Measurements from ENCODE around the gene FGF14.

Gene FGF14

DNA sequence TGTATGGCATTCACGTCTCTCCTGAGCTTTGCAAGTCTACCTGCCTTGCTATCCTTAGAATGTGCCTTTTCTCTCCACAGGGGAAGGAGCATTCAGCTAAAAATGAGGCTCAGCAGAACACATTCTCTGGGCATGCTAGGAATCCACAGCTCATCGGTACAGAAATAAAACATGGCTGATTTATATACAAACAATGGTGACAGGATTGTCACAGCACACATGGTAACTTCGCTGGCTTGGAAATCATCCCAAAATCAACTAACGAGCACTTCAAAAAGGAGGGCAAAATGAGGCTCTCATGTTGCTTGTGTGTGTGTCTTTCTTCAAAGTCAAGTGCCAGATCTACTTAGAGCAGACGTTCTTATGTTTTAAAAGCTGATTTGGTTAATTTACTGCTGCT lies 373.0 kb downstream of the FGF14 start:
- ChIA-PET CTCF (no interaction called here), POLR2A (no interaction called here)
- no peaks in the 10 kb centered on the region for H3K36me3 ChIP-seq (ENCODE audit: control insufficient read depth in 2 of 2, insufficient read depth in 1 of 2, low read length in 2 of 2)
- no peaks in the 10 kb centered on the region for H3K9me3 ChIP-seq (ENCODE audit: control insufficient read depth, insufficient read depth, low read depth, low read length)
- no peak overlapping the region for H3K4me3 ChIP-seq (ENCODE audit: low read depth, low read length)
- no peak overlapping the region for H3K27ac ChIP-seq (ENCODE audit: extremely low read depth, low read depth, low read length)
- no peaks in the 10 kb centered on the region for H3K4me1 ChIP-seq (ENCODE audit: control insufficient read depth, insufficient read depth, low read length)
- TF ChIP-seq WT1 (tag by site-specific recombination; IDR thresholded peaks at IDR 0.05) = no peak

DNA sequence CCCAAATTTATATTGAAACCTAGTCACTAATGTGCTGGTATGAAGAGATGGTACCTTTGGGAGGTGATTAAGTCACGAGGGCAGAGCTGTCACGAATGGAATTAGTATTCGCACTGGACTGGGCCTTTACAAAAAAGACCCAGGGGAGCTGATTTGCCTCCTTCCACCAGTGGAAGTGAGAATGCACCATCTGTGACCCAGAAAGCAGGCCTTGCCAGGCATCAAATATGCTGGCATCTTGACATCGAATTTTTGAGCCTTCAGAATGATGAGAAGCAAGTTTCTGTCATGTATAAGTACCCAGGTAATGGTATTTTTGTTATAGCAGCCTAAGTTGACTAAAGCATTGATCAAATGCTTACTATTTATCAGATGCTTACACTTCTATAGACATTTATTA lies 373.6 kb downstream of the FGF14 start:
- H3K36me3 ChIP-seq (ENCODE audit: control insufficient read depth in 2 of 2, insufficient read depth in 1 of 2, low read length in 2 of 2) = no peaks in the 10 kb centered on the region
- H3K4me1 ChIP-seq (ENCODE audit: control insufficient read depth, insufficient read depth, low read length) = no peaks in the 10 kb centered on the region
- TF ChIP-seq ZNF473 (tag by site-specific recombination; IDR thresholded peaks at IDR 0.05) (no peak), FEZF1 (tag by site-specific recombination; IDR thresholded peaks at IDR 0.05) (no peak)
- H3K27ac ChIP-seq (ENCODE audit: extremely low read depth, low read depth, low read length) = no peak overlapping the region
- ChIA-PET CTCF (no interaction called here), POLR2A (no interaction called here)
- no peaks in the 10 kb centered on the region for H3K9me3 ChIP-seq (ENCODE audit: control insufficient read depth, insufficient read depth, low read depth, low read length)
- no peak overlapping the region for H3K4me3 ChIP-seq (ENCODE audit: low read depth, low read length)

DNA sequence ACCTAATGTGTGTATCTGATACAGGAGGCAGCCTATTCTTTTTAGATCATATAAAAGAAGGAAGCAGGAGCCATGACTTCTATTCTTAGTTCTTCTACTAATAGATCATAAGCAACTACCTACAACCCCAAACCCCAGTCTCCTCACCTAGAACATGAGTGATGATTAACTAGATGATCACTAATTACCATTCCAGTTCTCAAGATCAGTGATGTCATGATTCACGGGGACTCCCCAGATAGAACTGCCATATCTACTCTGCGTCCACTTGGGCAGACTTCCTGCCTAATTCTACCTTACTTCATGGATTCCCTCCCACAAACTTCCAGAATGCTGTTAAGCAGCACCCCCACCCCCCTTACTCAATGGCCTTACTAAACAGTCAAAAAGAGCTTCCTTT lies 380.1 kb downstream of the FGF14 start:
- Histone ChIP-seq H3K4me1 (ENCODE audit: control insufficient read depth, insufficient read depth, low read length) (no peaks in the 10 kb centered on the region), H3K9me3 (ENCODE audit: control insufficient read depth, insufficient read depth, low read depth, low read length) (no peaks in the 10 kb centered on the region), H3K27ac (ENCODE audit: extremely low read depth, low read depth, low read length) (no peak overlapping the region), H3K4me3 (ENCODE audit: low read depth, low read length) (no peak overlapping the region), H3K36me3 (ENCODE audit: control insufficient read depth in 2 of 2, insufficient read depth in 1 of 2, low read length in 2 of 2) (no peaks in the 10 kb centered on the region)
- POLR2A ChIA-PET = no interaction called here
- no peak for TF ChIP-seq ZNF416 (tag by site-specific recombination; IDR thresholded peaks at IDR 0.05)
- no peak for TF ChIP-seq ZBTB21 (tag by site-specific recombination; IDR thresholded peaks at IDR 0.05)
- no peak for TF ChIP-seq ZNF664 (tag by site-specific recombination; IDR thresholded peaks at IDR 0.05)
- no peak for TF ChIP-seq ZNF248 (tag by site-specific recombination; IDR thresholded peaks at IDR 0.05)
- TF ChIP-seq ZNF24 (tag by site-specific recombination; IDR thresholded peaks at IDR 0.05) = no peak
- TF ChIP-seq ZBTB1 (tag by site-specific recombination; IDR thresholded peaks at IDR 0.05) = no peak
- TF ChIP-seq, protein P1, sequence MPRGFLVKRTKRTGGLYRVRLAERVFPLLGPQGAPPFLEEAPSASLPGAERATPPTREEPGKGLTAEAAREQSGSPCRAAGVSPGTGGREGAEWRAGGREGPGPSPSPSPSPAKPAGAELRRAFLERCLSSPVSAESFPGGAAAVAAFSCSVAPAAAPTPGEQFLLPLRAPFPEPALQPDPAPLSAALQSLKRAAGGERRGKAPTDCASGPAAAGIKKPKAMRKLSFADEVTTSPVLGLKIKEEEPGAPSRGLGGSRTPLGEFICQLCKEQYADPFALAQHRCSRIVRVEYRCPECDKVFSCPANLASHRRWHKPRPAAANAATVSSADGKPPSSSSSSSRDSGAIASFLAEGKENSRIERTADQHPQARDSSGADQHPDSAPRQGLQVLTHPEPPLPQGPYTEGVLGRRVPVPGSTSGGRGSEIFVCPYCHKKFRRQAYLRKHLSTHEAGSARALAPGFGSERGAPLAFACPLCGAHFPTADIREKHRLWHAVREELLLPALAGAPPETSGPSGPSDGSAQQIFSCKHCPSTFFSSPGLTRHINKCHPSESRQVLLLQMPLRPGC (tag by site-specific recombination; IDR thresholded peaks at IDR 0.05) = no peak
- no peak for TF ChIP-seq ZNF354C (tag by site-specific recombination; IDR thresholded peaks at IDR 0.05; ENCODE audit: borderline replicate concordance, low read depth)
- no peak for TF ChIP-seq ZNF175 (tag by site-specific recombination; IDR thresholded peaks at IDR 0.05)
- no peak for TF ChIP-seq ZNF654 (tag by site-specific recombination; IDR thresholded peaks at IDR 0.05; ENCODE audit: low read depth)
- no peak for TF ChIP-seq ZNF76 (tag by site-specific recombination; IDR thresholded peaks at IDR 0.05; ENCODE audit: borderline replicate concordance, low read depth)
- no peak for TF ChIP-seq SETDB1 (IDR thresholded peaks at IDR 0.05; ENCODE audit: insufficient read length, low read length)
- TF ChIP-seq ZNF391 (tag by site-specific recombination; IDR thresholded peaks at IDR 0.05; ENCODE audit: borderline replicate concordance, low read depth) = no peak
- TF ChIP-seq FEZF1 (tag by site-specific recombination; IDR thresholded peaks at IDR 0.05) = no peak
- no peak for TF ChIP-seq ZNF670 (tag by site-specific recombination; IDR thresholded peaks at IDR 0.05; ENCODE audit: low read depth)
- CTCF ChIA-PET = no interaction called here

DNA sequence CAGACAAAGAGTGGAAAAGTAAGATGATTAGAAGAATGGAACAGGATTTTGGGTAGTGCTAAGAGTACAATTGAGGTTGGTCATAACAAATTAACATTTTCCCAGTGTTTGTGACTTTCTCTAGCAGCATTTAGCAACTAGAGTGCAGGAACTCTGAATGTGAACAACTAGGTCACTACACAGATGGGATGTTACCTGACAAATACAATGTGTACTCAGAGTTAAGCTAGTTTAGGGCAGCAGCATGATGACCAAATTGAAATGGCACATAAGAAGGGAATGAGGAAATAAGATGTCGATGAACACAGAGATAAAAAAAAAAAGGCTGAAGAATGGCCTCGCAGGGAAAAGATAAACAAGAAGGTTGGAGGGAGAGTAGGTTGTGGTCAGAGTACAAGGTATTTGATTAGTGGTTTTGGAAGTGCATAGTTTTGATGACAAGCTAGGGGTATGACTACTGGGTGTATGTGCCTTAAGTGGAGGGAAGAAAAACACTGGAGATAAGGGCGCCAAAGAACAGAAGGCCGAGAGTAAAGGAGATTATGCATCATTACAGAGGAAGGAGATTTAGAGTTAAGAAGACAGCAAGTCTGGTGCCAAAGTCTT lies 381.1 kb downstream of the FGF14 start:
- ChIA-PET POLR2A (no interaction called here), CTCF (no interaction called here)
- TF ChIP-seq ZNF473 (tag by site-specific recombination; IDR thresholded peaks at IDR 0.05) (no peak), KLF10 (tag by site-specific recombination; IDR thresholded peaks at IDR 0.05) (no peak), ZNF423 (tag by site-specific recombination; IDR thresholded peaks at IDR 0.05) (no peak)
- TF ChIP-seq, protein P2, sequence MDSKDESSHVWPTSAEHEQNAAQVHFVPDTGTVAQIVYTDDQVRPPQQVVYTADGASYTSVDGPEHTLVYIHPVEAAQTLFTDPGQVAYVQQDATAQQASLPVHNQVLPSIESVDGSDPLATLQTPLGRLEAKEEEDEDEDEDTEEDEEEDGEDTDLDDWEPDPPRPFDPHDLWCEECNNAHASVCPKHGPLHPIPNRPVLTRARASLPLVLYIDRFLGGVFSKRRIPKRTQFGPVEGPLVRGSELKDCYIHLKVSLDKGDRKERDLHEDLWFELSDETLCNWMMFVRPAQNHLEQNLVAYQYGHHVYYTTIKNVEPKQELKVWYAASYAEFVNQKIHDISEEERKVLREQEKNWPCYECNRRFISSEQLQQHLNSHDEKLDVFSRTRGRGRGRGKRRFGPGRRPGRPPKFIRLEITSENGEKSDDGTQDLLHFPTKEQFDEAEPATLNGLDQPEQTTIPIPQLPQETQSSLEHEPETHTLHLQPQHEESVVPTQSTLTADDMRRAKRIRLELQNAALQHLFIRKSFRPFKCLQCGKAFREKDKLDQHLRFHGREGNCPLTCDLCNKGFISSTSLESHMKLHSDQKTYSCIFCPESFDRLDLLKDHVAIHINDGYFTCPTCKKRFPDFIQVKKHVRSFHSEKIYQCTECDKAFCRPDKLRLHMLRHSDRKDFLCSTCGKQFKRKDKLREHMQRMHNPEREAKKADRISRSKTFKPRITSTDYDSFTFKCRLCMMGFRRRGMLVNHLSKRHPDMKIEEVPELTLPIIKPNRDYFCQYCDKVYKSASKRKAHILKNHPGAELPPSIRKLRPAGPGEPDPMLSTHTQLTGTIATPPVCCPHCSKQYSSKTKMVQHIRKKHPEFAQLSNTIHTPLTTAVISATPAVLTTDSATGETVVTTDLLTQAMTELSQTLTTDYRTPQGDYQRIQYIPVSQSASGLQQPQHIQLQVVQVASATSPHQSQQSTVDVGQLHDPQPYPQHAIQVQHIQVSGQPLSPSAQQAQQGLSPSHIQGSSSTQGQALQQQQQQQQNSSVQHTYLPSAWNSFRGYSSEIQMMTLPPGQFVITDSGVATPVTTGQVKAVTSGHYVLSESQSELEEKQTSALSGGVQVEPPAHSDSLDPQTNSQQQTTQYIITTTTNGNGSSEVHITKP (tag by site-specific recombination; IDR thresholded peaks at IDR 0.05) = no peak
- no peaks in the 10 kb centered on the region for H3K36me3 ChIP-seq (ENCODE audit: control insufficient read depth in 2 of 2, insufficient read depth in 1 of 2, low read length in 2 of 2)
- H3K4me3 ChIP-seq (ENCODE audit: low read depth, low read length) = no peak overlapping the region
- H3K27ac ChIP-seq (ENCODE audit: extremely low read depth, low read depth, low read length) = no peak overlapping the region
- no peaks in the 10 kb centered on the region for H3K9me3 ChIP-seq (ENCODE audit: control insufficient read depth, insufficient read depth, low read depth, low read length)
- H3K4me1 ChIP-seq (ENCODE audit: control insufficient read depth, insufficient read depth, low read length) = no peaks in the 10 kb centered on the region
